ENCODE measurements around the gene ARHGEF17.

Gene ARHGEF17

GRCh38 chr11:73349633-73350032 is 41.6 kb downstream of the ARHGEF17 start:
- Histone ChIP-seq H3K4me1 (ENCODE audit: insufficient read depth, poor library complexity, severe bottlenecking) (no peaks in the 10 kb centered on the region), H3K9me3 (ENCODE audit: severe bottlenecking) (no peaks in the 10 kb centered on the region), H3K27ac (ENCODE audit: poor library complexity, severe bottlenecking) (no peak overlapping the region), H3K4me3 (ENCODE audit: severe bottlenecking) (no peak overlapping the region), H3K36me3 (ENCODE audit: low read depth) (peaks cover 3% of the 10 kb centered on the region), H3K27me3 (ENCODE audit: insufficient read depth, poor library complexity, severe bottlenecking) (no peaks in the 10 kb centered on the region)
- ATAC-seq (ENCODE audit: low read depth): no peak; the same call in 2 of the 3 replicates
- no peak for TF ChIP-seq CTCF (IDR thresholded peaks at IDR 0.05; ENCODE audit: poor library complexity, severe bottlenecking)
- no peak for DNase-seq (ENCODE audit: low spot score)

- Histone ChIP-seq H3K27me3 (ENCODE audit: insufficient read depth, poor library complexity, severe bottlenecking) (no peaks in the 10 kb centered on the region), H3K36me3 (ENCODE audit: low read depth) (peaks cover 3% of the 10 kb centered on the region), H3K4me3 (ENCODE audit: severe bottlenecking) (no peak overlapping the region), H3K4me1 (ENCODE audit: insufficient read depth, poor library complexity, severe bottlenecking) (no peaks in the 10 kb centered on the region), H3K9me3 (ENCODE audit: severe bottlenecking) (no peaks in the 10 kb centered on the region), H3K27ac (ENCODE audit: poor library complexity, severe bottlenecking) (no peak overlapping the region)
- TF ChIP-seq CTCF (IDR thresholded peaks at IDR 0.05; ENCODE audit: poor library complexity, severe bottlenecking): peak; percentile 97
- ATAC-seq (ENCODE audit: low read depth): peak; percentile 48
- no peak for DNase-seq (ENCODE audit: low spot score)
Observed at GRCh38 chr11:73350908-73351636, 43.0 kb downstream of the ARHGEF17 start.

GRCh38 chr11:73353422-73353821 is 45.3 kb downstream of the ARHGEF17 start:
- no peak overlapping the region for H3K4me3 ChIP-seq (ENCODE audit: severe bottlenecking)

GRCh38 chr11:73355109-73355508 is 47.0 kb downstream of the ARHGEF17 start:
- Histone ChIP-seq H3K27ac (ENCODE audit: poor library complexity, severe bottlenecking) (no peak overlapping the region), H3K4me3 (ENCODE audit: severe bottlenecking) (no peak overlapping the region), H3K9me3 (ENCODE audit: severe bottlenecking) (no peaks in the 10 kb centered on the region), H3K4me1 (ENCODE audit: insufficient read depth, poor library complexity, severe bottlenecking) (no peaks in the 10 kb centered on the region), H3K27me3 (ENCODE audit: insufficient read depth, poor library complexity, severe bottlenecking) (no peaks in the 10 kb centered on the region), H3K36me3 (ENCODE audit: low read depth) (peaks cover 3% of the 10 kb centered on the region)
- ATAC-seq (ENCODE audit: low read depth) (no peak), DNase-seq (ENCODE audit: low spot score) (no peak)
- TF ChIP-seq CTCF (IDR thresholded peaks at IDR 0.05; ENCODE audit: poor library complexity, severe bottlenecking): no peak

More at GRCh38 chr11:73353422-73353821, 45.3 kb downstream of the ARHGEF17 start:
- H3K27me3 ChIP-seq (ENCODE audit: insufficient read depth, poor library complexity, severe bottlenecking): no peaks in the 10 kb centered on the region
- no peaks in the 10 kb centered on the region for H3K4me1 ChIP-seq (ENCODE audit: insufficient read depth, poor library complexity, severe bottlenecking)
- no peaks in the 10 kb centered on the region for H3K9me3 ChIP-seq (ENCODE audit: severe bottlenecking)
- H3K27ac ChIP-seq (ENCODE audit: poor library complexity, severe bottlenecking): no peak overlapping the region
- peaks cover 3% of the 10 kb centered on the region for H3K36me3 ChIP-seq (ENCODE audit: low read depth)
- DNase-seq (ENCODE audit: low spot score) (no peak), ATAC-seq (ENCODE audit: low read depth) (no peak)
- no peak for TF ChIP-seq CTCF (IDR thresholded peaks at IDR 0.05; ENCODE audit: poor library complexity, severe bottlenecking)
